ENCODE results near the gene PLCL1.

GRCh38 chr2:198186257-198186656 lies 381.9 kb downstream of the PLCL1 start:
- TF ChIP-seq CTCF (IDR thresholded peaks at IDR 0.05) (no peak), POLR2A (IDR thresholded peaks at IDR 0.05) (no peak)
